HL-60 (cell line): ENCODE results near the gene NRN1L.
"Not testable (repeated sequence)": the region's sequence is repeated elsewhere in the genome, so short reads cannot be mapped to it uniquely, and the experiment has no call there.

Source experiments
- CTCF ChIP-seq: IDR thresholded peaks from one replicate; pipeline ENCODE4 v1.5.1; 2011; ENCODE audit warnings: low read length, control low read depth, inconsistent platforms; ENCODE audit not compliant: insufficient read depth
- GABPA ChIP-seq: IDR thresholded peaks from 2 replicates; pipeline ENCODE4 v1.6.1; 2012; ENCODE audit warnings: low read depth
- POLR2AphosphoS5 ChIP-seq: IDR thresholded peaks from 2 replicates; pipeline ENCODE4 v1.6.1; 2012; ENCODE audit warnings: low read depth
- REST ChIP-seq: IDR thresholded peaks from 2 replicates; pipeline ENCODE4 v1.6.1; 2012; ENCODE audit warnings: low read depth; ENCODE audit not compliant: insufficient replicate concordance

GRCh38 chr16:67837190-67837589, 47.5 kb upstream of the NRN1L start:
- not testable (repeated sequence) for TF ChIP-seq GABPA, CTCF, POLR2AphosphoS5, REST
